GM23338 (cell line): ENCODE results near the gene OR10Z1.

Experiments used
- CTCF ChIP-seq, 2 experiments: fragments of 200-600 bp in 1 of 2; sonication (generic) in 1 of 2; conservative IDR thresholded peaks; 2 replicates each; pipeline versions ENCODE4 v1.5.1 to v1.6.1; 2016 to 2017; ENCODE audit warnings: antibody characterized with exemption in 2 of 2, low read depth in 2 of 2, mild to moderate bottlenecking in 2 of 2, moderate library complexity in 1 of 2
- EZH2 ChIP-seq: fragments of 200-600 bp; sonication (generic); IDR thresholded peaks from one replicate; pipeline ENCODE4 v1.8.0; 2017; ENCODE audit warnings: antibody characterized with exemption, mild to moderate bottlenecking, low read depth; ENCODE audit not compliant: unreplicated experiment

- TF ChIP-seq CTCF (conservative IDR thresholded peaks at IDR 0.05; ENCODE audit: low read depth in 2 of 2), result no peak
- no peak for TF ChIP-seq EZH2
Observed at GRCh38 chr1:158644449-158644848, 39.4 kb downstream of the OR10Z1 start.
